ENCODE results near the gene IQCE. TPM values are rescaled to one million over a fixed set of nuclear protein-coding genes. Genes with fewer than 3 reads are reported as not detected.

Gene IQCE
- total and polyA plus RNA-seq, 2 donors (not counting 1 experiment from before 2014, with no cell fraction given) = 3.5 to 9.5 TPM

- POLR2A ChIA-PET = interaction anchor here (14.9 kb wide), 1 partner anchor 15 kb away, joined by 340 read pairs; no protein-coding TSS in a partner anchor
- Histone ChIP-seq H2AFZ (ENCODE audit: insufficient read depth, low read depth, low read length, poor library complexity, severe bottlenecking) (no peak overlapping the region), H3K4me3 (ENCODE audit: control extremely low read depth in 1 of 5, extremely low read depth in 1 of 5, insufficient read depth in 1 of 5, low read depth in 2 of 5, low read length in 4 of 5) (no peak overlapping the region), H3K9me3 (ENCODE audit: control extremely low read depth in 1 of 3, control insufficient read depth in 2 of 3, insufficient read depth in 1 of 3, low read length in 2 of 3) (no peaks in the 10 kb centered on the region), H4K20me1 (ENCODE audit: control insufficient read depth, insufficient read depth, low read length, poor library complexity, severe bottlenecking) (peaks cover 86% of the 10 kb centered on the region), H3K36me3 (replicated peaks in 1 of 2; ENCODE audit: control extremely low read depth in 1 of 2, control insufficient read depth in 1 of 2, extremely low read depth in 1 of 2, insufficient read depth in 2 of 2, low read length in 1 of 2) (peaks cover 0 to 73% of the 10 kb centered on the region in 2 experiments), H3K27ac (ENCODE audit: low read length in 2 of 2) (peak overlapping the region; percentile 19 to 61), H3K4me1 (ENCODE audit: control insufficient read depth in 2 of 2, insufficient read depth in 2 of 2, low read length in 2 of 2) (peaks cover 85 to 89% of the 10 kb centered on the region in 2 donors), H3K79me2 (ENCODE audit: control insufficient read depth, insufficient read depth, low read length) (peaks cover 69% of the 10 kb centered on the region), H3K4me2 (replicated peaks; ENCODE audit: low read depth, low read length, poor library complexity, severe bottlenecking) (peak overlapping the region; percentile 85), H3K9ac (ENCODE audit: low read length) (no peak overlapping the region), H3K27me3 (replicated peaks in 1 of 4; ENCODE audit: control extremely low read depth in 1 of 4, control insufficient read depth in 3 of 4, insufficient read depth in 4 of 4, low read length in 3 of 4) (no peaks in the 10 kb centered on the region)
- 84% methylated on average over 39 of the region's 53 CpGs for WGBS (ENCODE audit: insufficient coverage)
- no peaks in the 10 kb centered on the region for H3K27me3 Mint-ChIP-seq
- H3K9me3 Mint-ChIP-seq (ENCODE audit: insufficient read depth) = no peaks in the 10 kb centered on the region
- H3K4me1 Mint-ChIP-seq = peaks cover 79% of the 10 kb centered on the region
- intact Hi-C loops (cut with micrococcal nuclease) = loop anchor here (5.0 kb wide), 3 partner anchors 107 to 213 kb away; partner anchors contain the start of genes SNX8 and TTYH3
- ATAC-seq (ENCODE audit: low read depth) (no peak), DNase-seq (no peak)
- no peak for TF ChIP-seq CTCF (IDR thresholded peaks at IDR 0.05)
- no peak for TF ChIP-seq EZH2 (IDR thresholded peaks at IDR 0.05; ENCODE audit: borderline replicate concordance, insufficient read depth, low read depth, low read length, poor library complexity, severe bottlenecking)
- H3K4me3 Mint-ChIP-seq = peak overlapping the region; percentile 85
- CTCF ChIA-PET = interaction anchor here (1.4 to 3.0 kb wide), 3 partner anchors 14 to 47 kb away, joined by 3 to 23 read pairs (median 7); no protein-coding TSS in a partner anchor
- H3K27ac Mint-ChIP-seq = peak overlapping the region; percentile 50
Measured at GRCh38 chr7:2524808-2525657, 33.7 kb upstream of the IQCE start.
